ENCODE measurements around the gene BLNK. TPM values are rescaled to one million over a fixed set of nuclear protein-coding genes. Genes with fewer than 3 reads are reported as not detected.

BLNK gene
- total and polyA plus RNA-seq, 9 donors, result 0.65 to 6.0 (median 2.2) TPM

DNA sequence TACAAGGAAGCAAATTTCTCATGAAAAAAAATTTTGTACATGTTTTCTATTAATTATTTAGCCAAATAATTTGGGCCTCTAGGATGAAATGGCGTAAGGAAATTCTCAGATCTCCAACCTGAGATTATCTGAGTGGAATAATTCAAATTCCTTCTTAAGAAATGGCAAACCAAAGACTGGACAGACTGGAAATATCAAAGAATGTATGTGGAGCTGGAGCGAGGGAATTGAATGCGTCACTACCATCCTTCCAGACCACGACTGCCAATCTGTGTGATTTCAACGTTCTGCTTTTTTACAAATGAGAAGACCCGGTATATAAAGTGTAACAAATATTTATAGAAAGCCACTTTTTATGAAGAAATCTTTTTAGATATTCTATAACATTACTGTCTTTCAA lies 12.4 kb upstream of the BLNK start:
- no peak overlapping the region for H3K4me3 ChIP-seq
- DNase-seq, result no peak
- intact Hi-C loops (cut with DNase I), result no loop called here
- no peak overlapping the region for H3K27ac ChIP-seq
- no peaks in the 10 kb centered on the region for H3K36me3 ChIP-seq
- H3K4me1 ChIP-seq (ENCODE audit: insufficient read depth), result no peaks in the 10 kb centered on the region
- H3K27me3 ChIP-seq, result no peaks in the 10 kb centered on the region
- H3K9me3 ChIP-seq, result no peaks in the 10 kb centered on the region
- TF ChIP-seq POLR2A (IDR thresholded peaks at IDR 0.05), result no peak
- TF ChIP-seq, protein P1, sequence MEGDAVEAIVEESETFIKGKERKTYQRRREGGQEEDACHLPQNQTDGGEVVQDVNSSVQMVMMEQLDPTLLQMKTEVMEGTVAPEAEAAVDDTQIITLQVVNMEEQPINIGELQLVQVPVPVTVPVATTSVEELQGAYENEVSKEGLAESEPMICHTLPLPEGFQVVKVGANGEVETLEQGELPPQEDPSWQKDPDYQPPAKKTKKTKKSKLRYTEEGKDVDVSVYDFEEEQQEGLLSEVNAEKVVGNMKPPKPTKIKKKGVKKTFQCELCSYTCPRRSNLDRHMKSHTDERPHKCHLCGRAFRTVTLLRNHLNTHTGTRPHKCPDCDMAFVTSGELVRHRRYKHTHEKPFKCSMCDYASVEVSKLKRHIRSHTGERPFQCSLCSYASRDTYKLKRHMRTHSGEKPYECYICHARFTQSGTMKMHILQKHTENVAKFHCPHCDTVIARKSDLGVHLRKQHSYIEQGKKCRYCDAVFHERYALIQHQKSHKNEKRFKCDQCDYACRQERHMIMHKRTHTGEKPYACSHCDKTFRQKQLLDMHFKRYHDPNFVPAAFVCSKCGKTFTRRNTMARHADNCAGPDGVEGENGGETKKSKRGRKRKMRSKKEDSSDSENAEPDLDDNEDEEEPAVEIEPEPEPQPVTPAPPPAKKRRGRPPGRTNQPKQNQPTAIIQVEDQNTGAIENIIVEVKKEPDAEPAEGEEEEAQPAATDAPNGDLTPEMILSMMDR (IDR thresholded peaks at IDR 0.05), result no peak
- no peak for TF ChIP-seq EP300 (IDR thresholded peaks at IDR 0.05)
- WGBS, 3 donors, result 87 to 90% (median 88%) methylated on average over 6 of the region's 6 CpGs

DNA sequence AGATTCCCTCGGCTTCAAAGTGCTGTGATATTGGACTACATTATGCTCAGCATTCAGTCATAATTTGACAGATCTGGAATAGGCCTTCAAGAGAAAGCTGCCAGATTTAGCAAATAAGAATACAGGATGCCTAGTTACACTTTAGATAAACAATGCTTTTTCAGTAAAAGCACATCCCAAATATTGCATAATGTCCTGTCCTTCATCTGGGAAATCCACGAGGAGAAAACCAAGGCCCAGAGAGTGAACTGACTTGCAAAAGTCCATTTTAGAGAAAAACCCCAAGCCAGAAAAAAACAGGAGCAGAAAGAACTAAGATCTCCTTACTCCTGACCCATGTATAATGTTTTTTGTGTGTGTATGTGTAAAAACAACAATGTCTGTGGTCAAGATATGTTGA lies 12.0 kb upstream of the BLNK start:
- H3K4me1 ChIP-seq (ENCODE audit: insufficient read depth), result no peaks in the 10 kb centered on the region
- H3K4me3 ChIP-seq, result no peak overlapping the region
- H3K9me3 ChIP-seq, result no peaks in the 10 kb centered on the region
- intact Hi-C loops (cut with DNase I), result no loop called here
- WGBS, 3 donors, result 51 to 61% (median 60%) methylated on average over 2 of the region's 2 CpGs
- H3K27ac ChIP-seq, result no peak overlapping the region
- no peaks in the 10 kb centered on the region for H3K27me3 ChIP-seq
- TF ChIP-seq POLR2A (IDR thresholded peaks at IDR 0.05) (no peak), EP300 (IDR thresholded peaks at IDR 0.05) (no peak)
- TF ChIP-seq, protein P1 (IDR thresholded peaks at IDR 0.05), result no peak
- no peaks in the 10 kb centered on the region for H3K36me3 ChIP-seq
- no peak for DNase-seq

DNA sequence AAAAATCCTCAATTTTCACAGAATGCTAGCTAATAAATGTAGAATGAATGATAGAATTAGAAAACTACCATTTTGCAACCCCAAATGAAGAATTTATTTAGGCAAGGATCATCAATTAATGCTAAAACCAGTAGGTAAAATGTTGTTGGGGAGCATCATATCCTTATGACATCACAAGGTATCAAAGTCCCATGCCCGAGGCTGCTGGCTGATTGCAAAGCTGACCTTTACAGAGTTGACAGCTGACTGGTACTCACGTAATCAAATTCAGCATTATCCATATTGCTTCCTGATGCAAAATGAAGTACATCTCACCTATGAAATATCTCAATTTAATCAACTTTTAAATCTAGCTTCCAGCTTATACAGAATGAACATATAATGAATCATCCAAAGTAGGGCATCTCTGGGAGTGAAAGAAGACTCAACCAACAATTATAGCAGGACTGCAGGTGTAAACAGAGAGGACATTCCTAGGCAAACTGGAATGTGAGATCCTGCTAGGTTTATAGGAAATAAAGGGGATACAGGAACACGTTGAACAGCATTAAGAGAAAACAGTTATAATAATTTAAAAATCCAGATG lies 10.2 kb upstream of the BLNK start:
- TF ChIP-seq, protein P1 (IDR thresholded peaks at IDR 0.05), result no peak
- TF ChIP-seq EP300 (IDR thresholded peaks at IDR 0.05) (no peak), POLR2A (IDR thresholded peaks at IDR 0.05) (no peak)
- H3K4me3 ChIP-seq, result no peak overlapping the region
- H3K4me1 ChIP-seq (ENCODE audit: insufficient read depth), result no peaks in the 10 kb centered on the region
- intact Hi-C loops (cut with DNase I), result no loop called here
- H3K27ac ChIP-seq, result no peak overlapping the region
- no peaks in the 10 kb centered on the region for H3K9me3 ChIP-seq
- WGBS, 3 donors, result 75 to 82% (median 78%) methylated on average over 3 of the region's 3 CpGs
- H3K36me3 ChIP-seq, result no peaks in the 10 kb centered on the region
- no peaks in the 10 kb centered on the region for H3K27me3 ChIP-seq
- DNase-seq, result no peak

DNA sequence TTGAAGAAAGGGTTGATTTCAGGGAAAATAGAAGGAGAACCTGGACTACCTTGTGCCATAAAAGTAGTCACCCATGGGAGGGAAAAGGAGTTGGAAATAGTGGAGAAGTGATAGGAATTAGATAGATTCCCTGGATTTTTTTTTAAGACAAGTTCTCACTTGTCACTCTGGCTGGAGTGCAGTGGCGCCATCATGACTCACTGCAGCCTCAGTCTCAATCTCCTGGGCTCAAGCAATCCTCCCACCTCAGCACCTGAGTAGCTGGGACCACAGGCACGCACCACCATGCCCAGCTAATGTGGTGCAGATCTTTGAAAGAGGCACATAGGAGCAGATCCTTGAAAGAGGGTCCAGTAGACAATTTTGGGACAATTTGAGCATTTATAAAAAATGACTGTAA lies 9.5 kb upstream of the BLNK start:
- Histone ChIP-seq H3K27ac (no peak overlapping the region), H3K36me3 (no peaks in the 10 kb centered on the region), H3K9me3 (no peaks in the 10 kb centered on the region), H3K27me3 (no peaks in the 10 kb centered on the region), H3K4me1 (ENCODE audit: insufficient read depth) (no peaks in the 10 kb centered on the region), H3K4me3 (no peak overlapping the region)
- DNase-seq, result no peak
- intact Hi-C loops (cut with DNase I), result no loop called here
- 66 to 67% (median 66%) methylated on average over 2 of the region's 2 CpGs for WGBS, 3 donors
- TF ChIP-seq EP300 (IDR thresholded peaks at IDR 0.05) (no peak), POLR2A (IDR thresholded peaks at IDR 0.05) (no peak)
- TF ChIP-seq, protein P1 (IDR thresholded peaks at IDR 0.05), result no peak
